Brain pericyte (primary cell): ENCODE results near the gene FAM117A.

Experiments
- DNase-seq: peaks from one replicate; pipeline ENCODE4 v3.0.0-alpha.2; 2012; ENCODE audit warnings: low read depth, low spot score

The FAM117A gene, protein sequence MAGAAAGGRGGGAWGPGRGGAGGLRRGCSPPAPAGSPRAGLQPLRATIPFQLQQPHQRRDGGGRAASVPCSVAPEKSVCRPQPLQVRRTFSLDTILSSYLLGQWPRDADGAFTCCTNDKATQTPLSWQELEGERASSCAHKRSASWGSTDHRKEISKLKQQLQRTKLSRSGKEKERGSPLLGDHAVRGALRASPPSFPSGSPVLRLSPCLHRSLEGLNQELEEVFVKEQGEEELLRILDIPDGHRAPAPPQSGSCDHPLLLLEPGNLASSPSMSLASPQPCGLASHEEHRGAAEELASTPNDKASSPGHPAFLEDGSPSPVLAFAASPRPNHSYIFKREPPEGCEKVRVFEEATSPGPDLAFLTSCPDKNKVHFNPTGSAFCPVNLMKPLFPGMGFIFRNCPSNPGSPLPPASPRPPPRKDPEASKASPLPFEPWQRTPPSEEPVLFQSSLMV

DNA sequence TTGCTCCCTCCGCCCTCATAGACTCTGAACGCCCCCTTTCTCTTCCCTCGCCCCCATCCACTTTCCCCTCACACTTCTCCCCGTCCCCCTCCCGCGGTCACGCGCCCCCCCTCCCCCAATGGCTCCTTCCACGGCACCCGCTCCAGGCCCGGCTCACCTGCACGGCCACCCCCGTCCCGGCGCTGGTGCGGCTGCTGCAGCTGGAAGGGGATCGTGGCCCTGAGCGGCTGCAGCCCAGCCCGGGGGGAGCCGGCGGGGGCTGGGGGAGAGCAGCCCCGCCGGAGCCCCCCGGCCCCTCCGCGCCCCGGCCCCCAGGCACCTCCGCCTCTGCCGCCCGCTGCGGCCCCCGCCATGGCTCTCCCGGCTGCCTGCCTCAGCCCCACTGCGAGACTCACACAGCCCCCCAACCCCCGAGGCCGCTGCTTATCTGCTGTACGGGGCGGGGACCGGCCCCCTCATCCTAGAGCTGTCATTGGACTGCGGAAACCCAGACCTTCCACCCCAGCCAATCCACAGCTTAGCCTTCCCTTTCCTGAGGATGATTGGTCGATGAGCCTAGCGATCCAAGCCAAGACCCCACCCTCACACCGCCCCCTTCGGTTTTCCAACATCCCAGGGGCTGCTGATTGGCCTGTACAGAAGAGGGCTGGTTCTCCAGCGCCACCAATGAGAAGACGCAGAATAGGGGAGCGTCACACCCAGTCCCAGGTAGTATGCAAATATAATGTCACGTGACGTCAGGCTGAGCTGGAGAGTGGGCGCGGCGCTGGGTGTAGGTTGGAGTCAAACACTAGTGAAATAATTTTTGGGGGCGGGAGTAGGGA is at the start of gene FAM117A:
Gene FAM117A (minus strand): TSS at position 397 of the 824 bp plus-strand sequence. CDS start 44 bp downstream, at position 353.
- peak; percentile 90 for DNase-seq

DNA sequence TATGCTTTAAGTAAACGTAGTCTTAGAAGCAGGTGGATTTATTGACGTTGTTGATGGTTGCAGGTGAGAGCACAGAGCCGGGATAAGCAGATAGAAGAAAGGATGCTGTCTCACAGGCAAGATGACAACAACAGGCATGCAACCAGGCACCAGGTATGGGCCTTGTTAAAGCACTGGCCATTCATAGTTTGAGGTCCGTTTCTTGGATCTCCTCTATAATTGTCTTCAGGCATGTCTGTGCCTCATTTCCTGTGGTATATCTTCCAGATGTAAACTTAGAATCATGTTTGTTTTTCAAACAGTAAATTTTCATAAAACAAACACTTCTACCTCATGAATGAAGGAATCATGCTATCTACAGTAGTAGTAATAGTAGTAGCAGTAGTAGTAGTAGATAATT is 45.1 kb upstream of the FAM117A start:
- DNase-seq, result no peak

DNA sequence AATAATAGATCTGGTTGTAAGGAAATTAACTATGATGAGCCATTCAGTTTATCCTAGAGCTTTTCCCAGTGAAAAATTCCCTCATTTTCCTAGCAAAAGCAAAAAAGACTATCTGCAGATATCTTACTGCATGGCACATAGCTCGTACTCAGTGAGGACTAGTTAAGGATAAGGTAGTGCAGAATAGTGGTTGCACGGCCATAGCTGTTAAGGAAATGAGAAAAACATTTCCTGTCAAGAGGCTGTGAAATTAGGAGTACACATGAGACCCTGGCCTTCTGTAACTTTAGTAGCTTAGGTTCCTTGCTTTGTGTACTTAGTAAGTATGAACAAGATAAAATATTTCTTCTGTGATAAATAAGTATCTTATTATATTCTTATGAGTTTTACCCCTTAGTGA is 34.8 kb upstream of the FAM117A start:
- DNase-seq, result no peak

- DNase-seq, result no peak
Measured at GRCh38 chr17:49798182-49798581, 34.3 kb upstream of the FAM117A start.

- DNase-seq, result no peak
Measured at GRCh38 chr17:49795372-49795771, 31.4 kb upstream of the FAM117A start.

- no peak for DNase-seq
Measured at GRCh38 chr17:49793309-49793708, 29.4 kb upstream of the FAM117A start.

GRCh38 chr17:49789243-49789578 is 25.3 kb upstream of the FAM117A start:
- no peak for DNase-seq

DNA sequence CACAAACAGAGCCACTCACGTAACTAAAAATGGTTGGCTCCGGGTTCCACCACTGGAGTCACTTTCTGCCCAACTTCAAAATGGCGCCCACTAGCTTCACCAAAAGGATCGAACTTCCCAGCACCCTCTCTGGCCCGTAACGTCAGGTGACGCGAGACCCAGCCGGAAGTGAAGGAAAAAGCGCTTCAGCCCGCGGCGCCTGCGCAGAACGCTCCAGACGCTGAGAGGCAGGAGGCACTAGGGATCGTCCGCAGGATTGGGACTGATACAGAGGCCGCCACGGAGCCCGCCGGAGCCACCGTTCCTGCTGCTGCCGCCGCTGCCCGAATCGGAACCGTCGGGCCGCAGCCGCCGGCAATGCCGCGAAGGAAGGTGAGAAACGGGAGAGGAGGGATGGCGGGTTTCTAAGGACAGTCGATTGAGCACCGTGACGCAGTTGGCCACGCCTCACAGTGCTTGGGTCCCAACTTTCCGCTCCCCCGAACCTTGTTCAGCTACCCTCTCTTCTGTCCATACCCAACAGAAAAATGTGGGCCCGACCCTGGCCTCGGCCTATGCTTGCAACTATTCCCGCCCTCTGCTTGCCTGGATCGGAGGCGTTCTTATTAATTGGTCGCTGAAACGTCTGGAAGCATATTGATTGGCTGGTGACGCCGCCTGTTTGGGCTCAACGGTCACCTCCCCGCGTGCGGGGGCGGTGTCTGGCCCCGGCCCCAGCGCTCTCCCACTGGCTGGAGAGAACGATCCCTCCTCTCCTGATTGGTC is 24.7 kb upstream of the FAM117A start, which contains the start of gene KAT7:
Gene KAT7 (plus strand): TSS at position 204 of the 765 bp plus-strand sequence. CDS start 154 bp downstream, at position 358.
- peak; percentile 98 for DNase-seq

DNA sequence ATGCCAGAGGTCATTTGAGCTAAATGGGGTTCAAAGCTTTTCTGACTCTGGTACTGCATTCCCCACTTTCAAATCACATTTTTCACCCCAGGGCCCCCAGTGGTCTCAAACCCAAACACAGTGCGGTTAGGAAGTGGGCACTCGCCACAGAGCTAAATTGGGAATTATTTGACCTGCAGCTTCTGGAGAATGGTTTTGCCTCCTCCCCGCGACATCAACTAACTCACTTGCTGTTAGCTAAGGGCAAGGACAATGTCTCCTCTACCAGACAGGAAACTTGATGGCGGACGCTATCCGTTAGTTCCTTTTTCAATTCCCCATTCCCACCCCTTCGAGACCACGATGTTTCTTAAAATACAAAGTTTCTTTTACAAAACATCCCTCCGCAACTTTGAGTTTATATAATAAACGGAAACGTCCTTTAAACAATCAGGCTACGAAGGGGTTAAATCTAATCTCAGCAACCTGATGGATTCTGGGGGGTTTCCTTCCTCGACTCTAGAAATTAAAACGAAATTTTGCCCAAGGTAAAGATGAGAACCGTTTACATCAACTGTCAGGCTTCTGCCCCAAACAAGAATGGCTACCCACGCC is 24.1 kb upstream of the FAM117A start:
- no peak for DNase-seq

DNA sequence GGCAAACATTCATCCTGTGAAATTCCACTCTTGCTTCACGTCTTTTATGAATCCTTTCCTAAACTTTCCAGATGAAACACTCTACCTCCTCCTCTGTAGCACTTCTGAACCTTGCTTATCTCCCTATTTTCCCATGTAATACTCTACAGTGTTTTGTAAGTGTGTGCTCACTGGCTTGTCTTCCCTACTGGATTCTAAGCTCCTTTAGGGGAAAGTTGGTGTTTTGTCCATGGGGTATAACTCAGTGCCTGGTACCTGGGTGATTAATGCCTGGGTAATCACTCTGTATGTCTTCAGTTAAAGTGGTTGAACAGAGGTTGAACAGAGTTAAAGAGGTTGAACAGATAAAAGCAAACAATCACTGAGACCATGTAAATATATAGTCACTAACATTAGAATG is 20.7 kb upstream of the FAM117A start:
- DNase-seq, result no peak

GRCh38 chr17:49783791-49784190 is 19.9 kb upstream of the FAM117A start:
- no peak for DNase-seq

- no peak for DNase-seq
Measured at GRCh38 chr17:49783071-49783715, 19.3 kb upstream of the FAM117A start.

DNA sequence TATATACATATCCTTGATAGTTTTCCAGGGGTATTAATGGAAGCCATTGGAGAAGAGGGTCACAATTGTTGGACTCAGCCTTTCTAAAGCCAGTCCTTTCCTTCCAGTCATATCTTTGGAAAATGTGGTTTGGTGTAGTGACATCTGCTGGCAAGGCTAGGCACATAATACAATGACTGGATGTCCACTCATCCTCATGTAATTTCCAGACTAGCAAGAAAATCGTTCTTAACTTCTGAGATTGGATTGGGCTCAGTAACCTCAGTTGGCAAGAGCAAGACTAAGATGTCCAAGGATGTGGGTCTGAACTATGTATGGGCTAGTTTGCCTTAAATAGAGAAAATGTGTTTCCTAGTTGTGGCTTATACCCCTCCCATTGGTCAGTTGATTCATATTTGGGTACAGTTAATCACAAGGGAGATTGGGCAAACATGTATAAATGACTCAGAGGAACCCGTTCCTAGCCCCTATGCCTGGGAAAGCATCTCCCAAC is 15.9 kb upstream of the FAM117A start:
- DNase-seq, result no peak

- no peak for DNase-seq
Measured at GRCh38 chr17:49779156-49779738, 15.3 kb upstream of the FAM117A start.

- no peak for DNase-seq
Measured at GRCh38 chr17:49777563-49777962, 13.6 kb upstream of the FAM117A start.

GRCh38 chr17:49776551-49777300 is 12.8 kb upstream of the FAM117A start:
- no peak for DNase-seq

- DNase-seq, result no peak
Measured at GRCh38 chr17:49775546-49776260, 11.8 kb upstream of the FAM117A start.

DNA sequence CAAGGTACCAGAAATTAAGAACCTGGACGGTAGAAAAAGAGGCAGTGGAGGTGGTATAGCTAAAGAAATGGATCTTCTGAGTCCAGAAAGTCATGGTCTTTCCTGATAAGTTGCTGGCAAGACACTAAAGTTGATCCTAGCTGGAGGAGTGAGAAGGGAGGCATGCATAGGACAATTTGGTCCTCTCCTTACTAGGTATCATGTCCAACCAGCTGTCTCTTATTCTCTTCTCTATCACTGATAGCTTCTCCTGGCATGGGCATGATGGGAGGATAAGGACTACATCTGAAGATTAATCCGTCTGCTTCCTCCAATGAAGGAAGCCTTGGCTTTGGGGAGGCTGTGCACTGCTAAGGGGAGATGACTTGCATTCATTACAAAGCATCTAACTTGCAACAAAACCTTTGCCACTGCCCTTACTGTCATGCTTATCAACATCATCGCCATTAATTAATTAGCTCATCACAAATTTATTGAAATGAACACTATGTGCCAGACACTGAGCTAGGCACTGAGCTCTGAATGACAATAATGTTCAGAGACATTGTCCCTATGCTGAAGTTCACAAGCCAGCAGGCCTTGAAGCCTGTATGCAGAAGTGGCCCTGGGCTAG is 3.1 kb upstream of the FAM117A start:
- no peak for DNase-seq
